Measurements from ENCODE around the gene PRKCD.

Gene PRKCD

GRCh38 chr3:53153264-53153823 lies 7.7 kb upstream of the PRKCD start:
- FAIRE-seq, result no peak
- no peak for DNase-seq (ENCODE audit: extremely low spot score, insufficient read length, low read depth)

GRCh38 chr3:53153980-53154379 lies 7.0 kb upstream of the PRKCD start:
- no peak for FAIRE-seq
- no peak for DNase-seq (ENCODE audit: extremely low spot score, insufficient read length, low read depth)

GRCh38 chr3:53154881-53155285 lies 6.1 kb upstream of the PRKCD start:
- no peak for FAIRE-seq

GRCh38 chr3:53155760-53156159 lies 5.2 kb upstream of the PRKCD start:
- FAIRE-seq (no peak), DNase-seq (ENCODE audit: extremely low spot score, insufficient read length, low read depth) (no peak)

More at GRCh38 chr3:53154881-53155285, 6.1 kb upstream of the PRKCD start:
- no peak for DNase-seq (ENCODE audit: extremely low spot score, insufficient read length, low read depth)

- no peak for DNase-seq (ENCODE audit: extremely low spot score, insufficient read length, low read depth)
These were observed 4.6 kb upstream of the PRKCD start for GRCh38 chr3:53156368-53156834.

GRCh38 chr3:53157974-53158580 lies 2.9 kb upstream of the PRKCD start:
- no peak for DNase-seq (ENCODE audit: extremely low spot score, insufficient read length, low read depth)
- FAIRE-seq, result no peak

More at GRCh38 chr3:53156368-53156834, 4.6 kb upstream of the PRKCD start:
- no peak for FAIRE-seq

- peak; percentile 21 for FAIRE-seq
- no peak for DNase-seq (ENCODE audit: extremely low spot score, insufficient read length, low read depth)
These were observed 2.2 kb upstream of the PRKCD start for GRCh38 chr3:53158765-53159155.

GRCh38 chr3:53159156-53160060 lies 1.6 kb upstream of the PRKCD start:
- FAIRE-seq, result no peak

GRCh38 chr3:53160061-53160659 lies 849 bp upstream of the PRKCD start:
- DNase-seq (ENCODE audit: extremely low spot score, insufficient read length, low read depth) (no peak), FAIRE-seq (no peak)

More at GRCh38 chr3:53159156-53160060, 1.6 kb upstream of the PRKCD start:
- no peak for DNase-seq (ENCODE audit: extremely low spot score, insufficient read length, low read depth)

GRCh38 chr3:53161450-53161819 lies 426 bp downstream of the PRKCD start:
- FAIRE-seq, result no peak

GRCh38 chr3:53161820-53162671 lies 1.0 kb downstream of the PRKCD start:
- peak; percentile 42 for FAIRE-seq

More at GRCh38 chr3:53161450-53161819, 426 bp downstream of the PRKCD start:
- DNase-seq (ENCODE audit: extremely low spot score, insufficient read length, low read depth), result no peak

GRCh38 chr3:53162672-53163443 lies 1.8 kb downstream of the PRKCD start:
- peak; percentile 97 for FAIRE-seq
- DNase-seq (ENCODE audit: extremely low spot score, insufficient read length, low read depth), result no peak

More at GRCh38 chr3:53161820-53162671, 1.0 kb downstream of the PRKCD start:
- no peak for DNase-seq (ENCODE audit: extremely low spot score, insufficient read length, low read depth)

- DNase-seq (ENCODE audit: extremely low spot score, insufficient read length, low read depth) (no peak), FAIRE-seq (no peak)
These were observed 2.7 kb downstream of the PRKCD start for GRCh38 chr3:53163444-53164387.

GRCh38 chr3:53164911-53165310 lies 3.9 kb downstream of the PRKCD start:
- DNase-seq (ENCODE audit: extremely low spot score, insufficient read length, low read depth) (no peak), FAIRE-seq (no peak)

- FAIRE-seq, result no peak
These were observed 5.2 kb downstream of the PRKCD start for GRCh38 chr3:53166206-53166605.

GRCh38 chr3:53166781-53167291 lies 5.8 kb downstream of the PRKCD start:
- DNase-seq (ENCODE audit: extremely low spot score, insufficient read length, low read depth) (no peak), FAIRE-seq (peak; percentile 59)

More at GRCh38 chr3:53166206-53166605, 5.2 kb downstream of the PRKCD start:
- DNase-seq (ENCODE audit: extremely low spot score, insufficient read length, low read depth), result no peak

GRCh38 chr3:53167418-53168174 lies 6.6 kb downstream of the PRKCD start:
- peak; percentile 71 for FAIRE-seq
- DNase-seq (ENCODE audit: extremely low spot score, insufficient read length, low read depth), result no peak
